ENCODE data around the gene PTGES3L. TPM values are rescaled to one million over a fixed set of nuclear protein-coding genes. Genes with fewer than 3 reads are reported as not detected.
A peak's percentile ranks its signal among the peaks of the same experiment; 100 is the strongest.

PTGES3L gene
- total and polyA plus RNA-seq, 2 of the 13 experiments (the other 11 are each of a cell fraction or from before 2014, with no cell fraction given), result 1.2 to 2.9 TPM

GRCh38 chr17:43021741-43022512, 42.0 kb upstream of the PTGES3L start, which contains the start of gene VAT1 (continued):
- TF ChIP-seq ZBTB4 (CRISPR knock-in tag; IDR thresholded peaks at IDR 0.05; ENCODE audit: borderline replicate concordance) (no peak), ZNF451 (CRISPR knock-in tag; IDR thresholded peaks at IDR 0.05) (peak; percentile 73; the same call in 1 of the 2 replicates), ZNF761 (CRISPR knock-in tag; conservative IDR thresholded peaks at IDR 0.05) (peak; percentile 88; the same call in 1 of the 2 replicates), ZNF609 (CRISPR knock-in tag; IDR thresholded peaks at IDR 0.05; ENCODE audit: borderline replicate concordance) (peak; percentile 78), ATF6 (CRISPR knock-in tag; conservative IDR thresholded peaks at IDR 0.05) (no peak), PRPF4 (IDR thresholded peaks at IDR 0.05; ENCODE audit: low read depth, low read length, poor library complexity, severe bottlenecking) (no peak), CBX5 (CRISPR knock-in tag; IDR thresholded peaks at IDR 0.05; ENCODE audit: borderline replicate concordance) (no peak), ZNF142 (CRISPR knock-in tag; IDR thresholded peaks at IDR 0.05) (peak; percentile 78), ZNF7 (CRISPR knock-in tag; IDR thresholded peaks at IDR 0.05) (no peak)

Measured in HepG2 (cell line).